ENCODE measurements around the gene ANKRD12. TPM values are rescaled to one million over a fixed set of nuclear protein-coding genes. Genes with fewer than 3 reads are reported as not detected.

Gene ANKRD12
- total and polyA plus RNA-seq, 11 donors: 7.7 to 70.9 (median 52.0) TPM

DNA sequence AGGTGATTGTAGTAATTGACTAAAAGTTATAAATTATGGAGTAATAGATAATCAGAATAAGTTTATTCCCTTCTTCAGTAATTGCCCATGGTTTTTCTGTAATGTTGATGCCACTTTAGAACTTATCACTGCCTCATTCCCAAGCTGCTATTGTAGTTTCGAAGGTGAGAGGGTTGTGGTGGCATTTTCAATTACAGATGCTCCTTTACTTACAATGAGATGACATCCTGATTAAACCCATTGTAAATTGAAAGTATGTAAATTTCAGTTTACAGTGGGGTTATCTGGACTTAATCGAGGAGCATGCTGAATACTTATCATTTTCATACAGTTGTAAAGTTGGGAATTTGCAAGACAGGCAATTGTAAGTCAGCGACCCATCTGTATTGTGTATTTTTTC is 31.2 kb upstream of the ANKRD12 start:
- DNase-seq: no peak
- no peaks in the 10 kb centered on the region for H3K27me3 ChIP-seq
- H3K36me3 ChIP-seq: no peaks in the 10 kb centered on the region
- H3K9me3 ChIP-seq: no peaks in the 10 kb centered on the region
- peaks cover 13 to 78% (median 74%) of the 10 kb centered on the region in 12 donors for H3K4me1 ChIP-seq
- peak overlapping the region in 7 of 12 donors; percentile 58 to 89 (median 82) for H3K4me3 ChIP-seq
- H3K27ac ChIP-seq: peak overlapping the region in 1 of 12 donors; percentile 95
- intact Hi-C loops (cut with DNase I): no loop called here
- no peak for ATAC-seq
- 42 to 49% (median 44%) methylated on average over 3 of the region's 3 CpGs for WGBS, 4 donors
- TF ChIP-seq CTCF (IDR thresholded peaks at IDR 0.05) (no peak), POLR2A (IDR thresholded peaks at IDR 0.05) (no peak)

- Histone ChIP-seq H3K27ac (peak overlapping the region in 2 of 12 donors; percentile 36 to 51), H3K36me3 (no peaks in the 10 kb centered on the region), H3K9me3 (no peaks in the 10 kb centered on the region), H3K4me1 (peaks cover 13 to 84% (median 80%) of the 10 kb centered on the region in 12 donors), H3K27me3 (no peaks in the 10 kb centered on the region), H3K4me3 (peak overlapping the region in 6 of 12 donors; percentile 58 to 86 (median 79))
- ATAC-seq (no peak), DNase-seq (no peak)
- intact Hi-C loops (cut with DNase I): no loop called here
- TF ChIP-seq CTCF (IDR thresholded peaks at IDR 0.05): no peak
- TF ChIP-seq POLR2A (IDR thresholded peaks at IDR 0.05): no peak
- WGBS, 4 donors: 43 to 60% (median 54%) methylated on average over 1 of the region's 1 CpG
These were observed 30.5 kb upstream of the ANKRD12 start for GRCh38 chr18:9106094-9106493.

GRCh38 chr18:9106800-9107584 is 29.6 kb upstream of the ANKRD12 start:
- peak overlapping the region in 2 of 12 donors; percentile 14 to 85 for H3K4me3 ChIP-seq
- no peaks in the 10 kb centered on the region for H3K27me3 ChIP-seq
- ATAC-seq: no peak
- no peaks in the 10 kb centered on the region for H3K36me3 ChIP-seq
- H3K9me3 ChIP-seq: no peaks in the 10 kb centered on the region
- peak overlapping the region in 2 of 12 donors; percentile 36 to 51 for H3K27ac ChIP-seq
- intact Hi-C loops (cut with DNase I): no loop called here
- TF ChIP-seq CTCF (IDR thresholded peaks at IDR 0.05) (no peak), POLR2A (IDR thresholded peaks at IDR 0.05) (no peak)
- WGBS, 4 donors: 25 to 38% (median 31%) methylated on average over 4 of the region's 4 CpGs
- no peak for DNase-seq
- peaks cover 7 to 85% (median 79%) of the 10 kb centered on the region in 12 donors for H3K4me1 ChIP-seq

GRCh38 chr18:9108911-9109310 is 27.7 kb upstream of the ANKRD12 start:
- Histone ChIP-seq H3K27me3 (no peaks in the 10 kb centered on the region), H3K36me3 (peaks cover 0 to 4% (median 0%) of the 10 kb centered on the region in 9 donors), H3K4me3 (no peak overlapping the region), H3K27ac (peak overlapping the region in 3 of 12 donors; percentile 4 to 62 (median 35)), H3K9me3 (no peaks in the 10 kb centered on the region), H3K4me1 (peaks cover 14 to 98% (median 89%) of the 10 kb centered on the region in 12 donors)
- TF ChIP-seq CTCF (IDR thresholded peaks at IDR 0.05): no peak
- no peak for TF ChIP-seq POLR2A (IDR thresholded peaks at IDR 0.05)
- DNase-seq: no peak
- no peak for ATAC-seq
- intact Hi-C loops (cut with DNase I): no loop called here
- WGBS, 4 donors: 57 to 72% (median 69%) methylated on average over 2 of the region's 2 CpGs

All from heart left ventricle (tissue), 16 donors.